ENCODE measurements around the gene IL21R.
"Not testable (repeated sequence)": the region's sequence is repeated elsewhere in the genome, so short reads cannot be mapped to it uniquely, and the experiment has no call there.

Gene IL21R

GRCh38 chr16:27402569-27402963, 592 bp downstream of the IL21R start:
- DNase-seq (ENCODE audit: low spot score) = no peak

- no peak for DNase-seq (ENCODE audit: low spot score)
These were observed 1.1 kb downstream of the IL21R start for GRCh38 chr16:27402964-27403600.

GRCh38 chr16:27403601-27403992, 1.6 kb downstream of the IL21R start:
- no peak for DNase-seq (ENCODE audit: low spot score)

GRCh38 chr16:27404163-27404823, 2.3 kb downstream of the IL21R start:
- no peak for DNase-seq (ENCODE audit: low spot score)

GRCh38 chr16:27405546-27406451, 3.8 kb downstream of the IL21R start:
- no peak for DNase-seq (ENCODE audit: low spot score)

- no peak for DNase-seq (ENCODE audit: low spot score)
These were observed 4.6 kb downstream of the IL21R start for GRCh38 chr16:27406511-27407128.

GRCh38 chr16:27407133-27407532, 5.2 kb downstream of the IL21R start:
- DNase-seq (ENCODE audit: low spot score) = no peak

GRCh38 chr16:27408012-27408601, 6.1 kb downstream of the IL21R start:
- no peak for DNase-seq (ENCODE audit: low spot score)

GRCh38 chr16:27408602-27409031, 6.6 kb downstream of the IL21R start:
- no peak for DNase-seq (ENCODE audit: low spot score)

GRCh38 chr16:27409958-27410357, 8.0 kb downstream of the IL21R start:
- not testable (repeated sequence) for DNase-seq (ENCODE audit: low spot score)

GRCh38 chr16:27410761-27411160, 8.8 kb downstream of the IL21R start:
- no peak for DNase-seq (ENCODE audit: low spot score)

- no peak for DNase-seq (ENCODE audit: low spot score)
These were observed 12.0 kb downstream of the IL21R start for GRCh38 chr16:27413956-27414355.

- DNase-seq (ENCODE audit: low spot score) = no peak
These were observed 12.9 kb downstream of the IL21R start for GRCh38 chr16:27414788-27415431.

- DNase-seq (ENCODE audit: low spot score) = no peak
These were observed 15.2 kb downstream of the IL21R start for GRCh38 chr16:27417047-27417671.

- no peak for DNase-seq (ENCODE audit: low spot score)
These were observed 20.2 kb downstream of the IL21R start for GRCh38 chr16:27421961-27422740.

- DNase-seq (ENCODE audit: low spot score) = no peak
These were observed 23.0 kb downstream of the IL21R start for GRCh38 chr16:27424772-27425498.

GRCh38 chr16:27425961-27426360, 24.0 kb downstream of the IL21R start:
- no peak for DNase-seq (ENCODE audit: low spot score)

GRCh38 chr16:27426423-27427408, 24.7 kb downstream of the IL21R start:
- peak; percentile 25 for DNase-seq (ENCODE audit: low spot score)
